K562 (cell line): ENCODE measurements around the gene DHX29. TPM values are rescaled to one million over a fixed set of nuclear protein-coding genes. Genes with fewer than 3 reads are reported as not detected.

Experiments used
- ARNT ChIP-seq, 2 experiments: fragments of 450-650 bp; IDR thresholded peaks; 2 replicates each; pipeline ENCODE4 v1.6.1; 2016; ENCODE audit warnings: mild to moderate bottlenecking in 1 of 2
- BRF1 ChIP-seq: IDR thresholded peaks from 3 replicates; pipeline ENCODE4 v1.6.1; 2011; ENCODE audit warnings: borderline replicate concordance, mild to moderate bottlenecking; ENCODE audit not compliant: insufficient read length; ENCODE audit errors: extremely low read depth
- ESRRA ChIP-seq: fragments of 450-650 bp; IDR thresholded peaks from 2 replicates; pipeline ENCODE4 v1.6.1; 2014; ENCODE audit warnings: low read depth, mild to moderate bottlenecking, moderate library complexity, borderline replicate concordance
- ETV1 ChIP-seq: fragments of 450-650 bp; conservative IDR thresholded peaks from 2 replicates; pipeline ENCODE4 v1.6.1; 2016; ENCODE audit warnings: missing genetic modification characterization, control low read depth, low read depth, missing compliant biosample characterization
- MAFK ChIP-seq: IDR thresholded peaks from 2 replicates; pipeline ENCODE4 v1.6.1; 2011; ENCODE audit warnings: low read length, improper control_type of control experiment
- NR2F6 ChIP-seq: fragments of 450-650 bp; formaldehyde crosslinking; IDR thresholded peaks from 2 replicates; pipeline ENCODE4 v1.4.0; 2020; ENCODE audit warnings: mild to moderate bottlenecking
- PHF21A ChIP-seq: fragments of 450-650 bp; IDR thresholded peaks from 2 replicates; pipeline ENCODE4 v1.6.1; 2017; ENCODE audit warnings: low read depth, borderline replicate concordance
- PHTF2 ChIP-seq: fragments of 250-450 bp; sonication (Bioruptor Pico); IDR thresholded peaks from 2 replicates; pipeline ENCODE4 v1.5.0; 2021; ENCODE audit warnings: mild to moderate bottlenecking
- ZBTB7A ChIP-seq: IDR thresholded peaks from 2 replicates; pipeline ENCODE4 v1.6.1; 2011; ENCODE audit warnings: low read depth, mild to moderate bottlenecking, low read length, moderate library complexity, borderline replicate concordance; ENCODE audit not compliant: control insufficient read depth
- ZFP1 ChIP-seq: fragments of 450-650 bp; formaldehyde crosslinking; IDR thresholded peaks from 2 replicates; pipeline ENCODE4 v1.4.0; 2020; ENCODE audit warnings: mild to moderate bottlenecking, mixed read lengths
- polyA plus RNA-seq, 8 experiments: library from polyadenylated mRNA; depleted of rRNA in 4 of 8; stranded (reverse) in 5 of 8; unstranded in 3 of 8; fragments of >200 nt; fragmentation: Nextera tagmentation in 2 of 8; fragmentation: Illumina TruSeq in 1 of 8; extraction: Ambion mirVana in 2 of 8; extraction: Trizol in 1 of 8; gene quantifications; 2 replicates each; pipeline versions ENCODE4 v1.2.1 to v1.2.3, GENCODE V29; 2011 to 2014; ENCODE audit warnings: inconsistent platforms in 1 of 8, missing spikeins in 1 of 8
- total RNA-seq, 7 experiments: library from RNA; depleted of rRNA in 6 of 7; stranded (reverse); fragments of >200 nt in 6 of 7; fragmentation: Illumina TruSeq in 2 of 7; extraction: Trizol in 2 of 7; gene quantifications; 2 replicates each; pipeline versions ENCODE4 v1.2.1 to v1.2.3, GENCODE V29; 2011 to 2021; ENCODE audit warnings: low replicate concordance in 1 of 7
- TF ChIP-seq, protein P1 (sequence below): sonication (generic); formaldehyde crosslinking; IDR thresholded peaks from 2 replicates; pipeline ENCODE4 v1.8.1; 2023; ENCODE audit warnings: mild to moderate bottlenecking, missing genetic modification reagents
- TF ChIP-seq, protein P2 (sequence below): fragments of 450-650 bp; formaldehyde crosslinking; IDR thresholded peaks from 2 replicates; pipeline ENCODE4 v1.4.0; 2022; ENCODE audit warnings: missing genetic modification characterization
- TF ChIP-seq, protein P3 (sequence below), 2 experiments: fragments of 150-350 bp in 1 of 2; IDR thresholded peaks; 2 replicates each; pipeline ENCODE4 v1.6.1; 2012 to 2016; ENCODE audit warnings: low read depth in 2 of 2, low read length in 2 of 2, mild to moderate bottlenecking in 1 of 2, moderate library complexity in 1 of 2

The DHX29 gene
- total and polyA plus RNA-seq, 9 of the 15 experiments (the other 6 are each of a cell fraction or from before 2014, with no cell fraction given): 7.5 to 42.1 (median 25.0) TPM

DNA sequence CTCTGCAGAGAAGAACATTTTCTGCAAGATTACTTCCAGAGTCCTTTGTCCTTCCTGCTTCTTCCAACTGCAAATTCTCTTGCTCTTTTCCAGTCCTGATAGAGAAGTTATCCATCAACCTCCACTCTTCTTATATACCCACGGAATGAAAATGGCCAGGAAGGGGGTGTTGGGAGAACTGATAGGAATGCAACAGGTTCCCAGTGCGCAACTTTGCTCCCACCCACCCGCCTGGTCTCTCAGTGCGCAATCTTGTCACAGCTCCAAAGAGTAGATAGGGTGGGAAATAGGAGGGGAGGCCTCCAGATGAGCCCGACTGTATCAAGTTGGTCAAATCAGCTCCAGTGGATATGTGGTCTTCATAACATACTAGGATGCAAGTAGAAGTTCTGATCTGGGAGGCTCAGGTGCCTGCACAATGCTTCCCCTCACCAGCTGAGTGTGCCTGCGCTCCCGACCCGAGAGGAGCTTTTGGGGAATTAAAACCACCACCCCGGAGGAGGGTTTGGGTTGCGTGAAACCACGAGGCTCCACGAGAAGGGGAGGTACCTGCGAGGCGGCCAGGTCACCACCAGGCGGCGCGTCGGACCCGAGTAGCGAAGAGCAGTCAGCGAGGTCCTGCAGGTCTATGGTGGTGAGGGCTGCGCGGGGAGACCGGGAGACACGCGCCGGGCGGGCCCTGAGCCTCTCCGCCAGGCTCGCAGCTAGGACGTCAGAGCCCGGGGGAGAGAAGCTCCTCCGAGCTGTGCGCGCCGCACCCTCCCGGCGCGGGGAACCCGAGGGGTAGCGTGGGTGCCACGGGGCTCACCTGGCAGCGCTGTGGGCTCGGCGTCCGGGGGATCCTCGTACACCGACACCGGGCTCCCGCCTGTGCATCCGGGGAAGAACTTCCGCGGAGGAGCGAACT is 81.2 kb downstream of the DHX29 start (continued):
- TF ChIP-seq, protein P1, sequence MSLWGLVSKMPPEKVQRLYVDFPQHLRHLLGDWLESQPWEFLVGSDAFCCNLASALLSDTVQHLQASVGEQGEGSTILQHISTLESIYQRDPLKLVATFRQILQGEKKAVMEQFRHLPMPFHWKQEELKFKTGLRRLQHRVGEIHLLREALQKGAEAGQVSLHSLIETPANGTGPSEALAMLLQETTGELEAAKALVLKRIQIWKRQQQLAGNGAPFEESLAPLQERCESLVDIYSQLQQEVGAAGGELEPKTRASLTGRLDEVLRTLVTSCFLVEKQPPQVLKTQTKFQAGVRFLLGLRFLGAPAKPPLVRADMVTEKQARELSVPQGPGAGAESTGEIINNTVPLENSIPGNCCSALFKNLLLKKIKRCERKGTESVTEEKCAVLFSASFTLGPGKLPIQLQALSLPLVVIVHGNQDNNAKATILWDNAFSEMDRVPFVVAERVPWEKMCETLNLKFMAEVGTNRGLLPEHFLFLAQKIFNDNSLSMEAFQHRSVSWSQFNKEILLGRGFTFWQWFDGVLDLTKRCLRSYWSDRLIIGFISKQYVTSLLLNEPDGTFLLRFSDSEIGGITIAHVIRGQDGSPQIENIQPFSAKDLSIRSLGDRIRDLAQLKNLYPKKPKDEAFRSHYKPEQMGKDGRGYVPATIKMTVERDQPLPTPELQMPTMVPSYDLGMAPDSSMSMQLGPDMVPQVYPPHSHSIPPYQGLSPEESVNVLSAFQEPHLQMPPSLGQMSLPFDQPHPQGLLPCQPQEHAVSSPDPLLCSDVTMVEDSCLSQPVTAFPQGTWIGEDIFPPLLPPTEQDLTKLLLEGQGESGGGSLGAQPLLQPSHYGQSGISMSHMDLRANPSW: no peak; the same call in 1 of the 2 replicates
- TF ChIP-seq NR2F6 (CRISPR knock-in tag): no peak
- TF ChIP-seq ARNT (IDR thresholded peaks at IDR 0.05): no peak
- no peak for TF ChIP-seq BRF1
- no peak for TF ChIP-seq ZFP1 (CRISPR knock-in tag)
- peak; percentile 24; the same call in 1 of the 2 replicates for TF ChIP-seq ESRRA
- TF ChIP-seq, protein P2, sequence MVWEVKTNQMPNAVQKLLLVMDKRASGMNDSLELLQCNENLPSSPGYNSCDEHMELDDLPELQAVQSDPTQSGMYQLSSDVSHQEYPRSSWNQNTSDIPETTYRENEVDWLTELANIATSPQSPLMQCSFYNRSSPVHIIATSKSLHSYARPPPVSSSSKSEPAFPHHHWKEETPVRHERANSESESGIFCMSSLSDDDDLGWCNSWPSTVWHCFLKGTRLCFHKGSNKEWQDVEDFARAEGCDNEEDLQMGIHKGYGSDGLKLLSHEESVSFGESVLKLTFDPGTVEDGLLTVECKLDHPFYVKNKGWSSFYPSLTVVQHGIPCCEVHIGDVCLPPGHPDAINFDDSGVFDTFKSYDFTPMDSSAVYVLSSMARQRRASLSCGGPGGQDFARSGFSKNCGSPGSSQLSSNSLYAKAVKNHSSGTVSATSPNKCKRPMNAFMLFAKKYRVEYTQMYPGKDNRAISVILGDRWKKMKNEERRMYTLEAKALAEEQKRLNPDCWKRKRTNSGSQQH: no peak
- TF ChIP-seq ZBTB7A: no peak
- TF ChIP-seq, protein P3, sequence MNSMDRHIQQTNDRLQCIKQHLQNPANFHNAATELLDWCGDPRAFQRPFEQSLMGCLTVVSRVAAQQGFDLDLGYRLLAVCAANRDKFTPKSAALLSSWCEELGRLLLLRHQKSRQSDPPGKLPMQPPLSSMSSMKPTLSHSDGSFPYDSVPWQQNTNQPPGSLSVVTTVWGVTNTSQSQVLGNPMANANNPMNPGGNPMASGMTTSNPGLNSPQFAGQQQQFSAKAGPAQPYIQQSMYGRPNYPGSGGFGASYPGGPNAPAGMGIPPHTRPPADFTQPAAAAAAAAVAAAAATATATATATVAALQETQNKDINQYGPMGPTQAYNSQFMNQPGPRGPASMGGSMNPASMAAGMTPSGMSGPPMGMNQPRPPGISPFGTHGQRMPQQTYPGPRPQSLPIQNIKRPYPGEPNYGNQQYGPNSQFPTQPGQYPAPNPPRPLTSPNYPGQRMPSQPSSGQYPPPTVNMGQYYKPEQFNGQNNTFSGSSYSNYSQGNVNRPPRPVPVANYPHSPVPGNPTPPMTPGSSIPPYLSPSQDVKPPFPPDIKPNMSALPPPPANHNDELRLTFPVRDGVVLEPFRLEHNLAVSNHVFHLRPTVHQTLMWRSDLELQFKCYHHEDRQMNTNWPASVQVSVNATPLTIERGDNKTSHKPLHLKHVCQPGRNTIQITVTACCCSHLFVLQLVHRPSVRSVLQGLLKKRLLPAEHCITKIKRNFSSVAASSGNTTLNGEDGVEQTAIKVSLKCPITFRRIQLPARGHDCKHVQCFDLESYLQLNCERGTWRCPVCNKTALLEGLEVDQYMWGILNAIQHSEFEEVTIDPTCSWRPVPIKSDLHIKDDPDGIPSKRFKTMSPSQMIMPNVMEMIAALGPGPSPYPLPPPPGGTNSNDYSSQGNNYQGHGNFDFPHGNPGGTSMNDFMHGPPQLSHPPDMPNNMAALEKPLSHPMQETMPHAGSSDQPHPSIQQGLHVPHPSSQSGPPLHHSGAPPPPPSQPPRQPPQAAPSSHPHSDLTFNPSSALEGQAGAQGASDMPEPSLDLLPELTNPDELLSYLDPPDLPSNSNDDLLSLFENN (IDR thresholded peaks at IDR 0.05; ENCODE audit: low read depth in 2 of 2, low read length in 2 of 2): no peak
- TF ChIP-seq PHF21A: no peak
- no peak for TF ChIP-seq ETV1
- TF ChIP-seq MAFK: no peak
- TF ChIP-seq PHTF2 (CRISPR knock-in tag): no peak
